ENCODE measurements around the gene DDX59.

- no peak for TF ChIP-seq POLR2A (IDR thresholded peaks at IDR 0.05)
- TF ChIP-seq CTCF (IDR thresholded peaks at IDR 0.05) = no peak
- TF ChIP-seq POLR2AphosphoS5 (IDR thresholded peaks at IDR 0.05) = no peak
- no peak for TF ChIP-seq EP300 (IDR thresholded peaks at IDR 0.05)
These were observed 10.4 kb downstream of the DDX59 start for GRCh38 chr1:200659269-200659668.

Measured in gastroesophageal sphincter (tissue), 3 donors.